NCI-H82 treated with DMSO at 0.1 percent for 48 hours (cell line): ENCODE measurements around the gene P4HTM.

Source experiments
- DNase-seq: peaks from one replicate; lab custom pipeline; 2025; ENCODE audit not compliant: unreplicated experiment; lab: John Stamatoyannopoulos, UW

The P4HTM gene

GRCh38 chr3:48982686-48983085, 7.4 kb upstream of the P4HTM start:
- DNase-seq, result no peak

GRCh38 chr3:48983096-48983495, 6.9 kb upstream of the P4HTM start:
- no peak for DNase-seq

GRCh38 chr3:48984663-48985062, 5.4 kb upstream of the P4HTM start:
- no peak for DNase-seq

GRCh38 chr3:48985831-48986376, 4.1 kb upstream of the P4HTM start:
- DNase-seq, result no peak

GRCh38 chr3:48989126-48989795, 780 bp upstream of the P4HTM start:
- DNase-seq, result no peak

GRCh38 chr3:48990636-48991469, 812 bp downstream of the P4HTM start:
- DNase-seq, result no peak

GRCh38 chr3:48991851-48992545, 2.0 kb downstream of the P4HTM start:
- DNase-seq, result no peak

- DNase-seq, result no peak
Observed at GRCh38 chr3:48993834-48994233, 3.8 kb downstream of the P4HTM start.

GRCh38 chr3:48996640-48997039, 6.6 kb downstream of the P4HTM start:
- no peak for DNase-seq

- no peak for DNase-seq
Observed at GRCh38 chr3:48997102-48997635, 7.1 kb downstream of the P4HTM start.

- no peak for DNase-seq
Observed at GRCh38 chr3:48997714-48998637, 7.9 kb downstream of the P4HTM start.

GRCh38 chr3:48999085-48999858, 9.2 kb downstream of the P4HTM start:
- DNase-seq, result no peak

- no peak for DNase-seq
Observed at GRCh38 chr3:49001155-49001554, 11.1 kb downstream of the P4HTM start.

- DNase-seq, result no peak
Observed at GRCh38 chr3:49004352-49005302, 14.6 kb downstream of the P4HTM start.

- DNase-seq, result no peak
Observed at GRCh38 chr3:49005303-49005680, 15.3 kb downstream of the P4HTM start.

- DNase-seq, result no peak
Observed at GRCh38 chr3:49005998-49006397, 16.0 kb downstream of the P4HTM start.

GRCh38 chr3:49006408-49007067, 16.5 kb downstream of the P4HTM start:
- no peak for DNase-seq
